ENCODE measurements around the gene GATA2.

Gene GATA2

GRCh38 chr3:128504533-128504915 lies 11.5 kb upstream of the GATA2 start:
- Histone ChIP-seq H2AFZ (ENCODE audit: low read depth, low read length, severe bottlenecking) (no peak overlapping the region), H4K20me1 (ENCODE audit: low read depth, low read length) (no peaks in the 10 kb centered on the region), H3K36me3 (ENCODE audit: low read length) (no peaks in the 10 kb centered on the region), H3K9me2 (replicated peaks; ENCODE audit: insufficient read depth, low read length) (no peaks in the 10 kb centered on the region), H3K9ac (ENCODE audit: low read length) (no peak overlapping the region), H3K4me2 (ENCODE audit: low read depth, low read length, poor library complexity, severe bottlenecking) (no peak overlapping the region), H3F3A (ENCODE audit: insufficient read depth) (no peaks in the 10 kb centered on the region), H3K4me3 (ENCODE audit: insufficient read depth, low read length, poor library complexity, severe bottlenecking) (no peak overlapping the region), H3K9me3 (ENCODE audit: insufficient read depth, low read length) (no peaks in the 10 kb centered on the region), H3K79me2 (ENCODE audit: insufficient read depth, low read length) (no peaks in the 10 kb centered on the region), H3K27me3 (ENCODE audit: low read length) (no peaks in the 10 kb centered on the region), H3K27ac (ENCODE audit: low read depth, low read length) (no peak overlapping the region)
- TF ChIP-seq CTCF (IDR thresholded peaks at IDR 0.05; ENCODE audit: insufficient read depth, low read length, poor library complexity, severe bottlenecking) (no peak), EZH2phosphoT487 (conservative IDR thresholded peaks at IDR 0.05; ENCODE audit: low read length) (no peak)

- TF ChIP-seq EZH2phosphoT487 (conservative IDR thresholded peaks at IDR 0.05; ENCODE audit: low read length) = no peak
- TF ChIP-seq CTCF (IDR thresholded peaks at IDR 0.05; ENCODE audit: insufficient read depth, low read length, poor library complexity, severe bottlenecking) = no peak
- Histone ChIP-seq H3K27ac (ENCODE audit: low read depth, low read length) (no peak overlapping the region), H3F3A (ENCODE audit: insufficient read depth) (no peaks in the 10 kb centered on the region), H3K9ac (ENCODE audit: low read length) (no peak overlapping the region), H3K4me3 (ENCODE audit: insufficient read depth, low read length, poor library complexity, severe bottlenecking) (no peak overlapping the region), H3K9me3 (ENCODE audit: insufficient read depth, low read length) (no peaks in the 10 kb centered on the region), H3K4me2 (ENCODE audit: low read depth, low read length, poor library complexity, severe bottlenecking) (no peak overlapping the region), H3K79me2 (ENCODE audit: insufficient read depth, low read length) (no peaks in the 10 kb centered on the region), H3K36me3 (ENCODE audit: low read length) (no peaks in the 10 kb centered on the region), H2AFZ (ENCODE audit: low read depth, low read length, severe bottlenecking) (no peak overlapping the region), H3K27me3 (ENCODE audit: low read length) (no peaks in the 10 kb centered on the region), H3K9me2 (replicated peaks; ENCODE audit: insufficient read depth, low read length) (no peaks in the 10 kb centered on the region), H4K20me1 (ENCODE audit: low read depth, low read length) (no peaks in the 10 kb centered on the region)
Measured at GRCh38 chr3:128503751-128504532, 10.9 kb upstream of the GATA2 start.

- no peak for TF ChIP-seq CTCF (IDR thresholded peaks at IDR 0.05; ENCODE audit: insufficient read depth, low read length, poor library complexity, severe bottlenecking)
- no peak for TF ChIP-seq EZH2phosphoT487 (conservative IDR thresholded peaks at IDR 0.05; ENCODE audit: low read length)
- Histone ChIP-seq H3K9ac (ENCODE audit: low read length) (no peak overlapping the region), H3K36me3 (ENCODE audit: low read length) (no peaks in the 10 kb centered on the region), H3K79me2 (ENCODE audit: insufficient read depth, low read length) (no peaks in the 10 kb centered on the region), H2AFZ (ENCODE audit: low read depth, low read length, severe bottlenecking) (no peak overlapping the region), H3K27ac (ENCODE audit: low read depth, low read length) (no peak overlapping the region), H4K20me1 (ENCODE audit: low read depth, low read length) (no peaks in the 10 kb centered on the region), H3F3A (ENCODE audit: insufficient read depth) (no peaks in the 10 kb centered on the region), H3K27me3 (ENCODE audit: low read length) (no peaks in the 10 kb centered on the region), H3K9me3 (ENCODE audit: insufficient read depth, low read length) (no peaks in the 10 kb centered on the region), H3K4me3 (ENCODE audit: insufficient read depth, low read length, poor library complexity, severe bottlenecking) (no peak overlapping the region), H3K9me2 (replicated peaks; ENCODE audit: insufficient read depth, low read length) (no peaks in the 10 kb centered on the region), H3K4me2 (ENCODE audit: low read depth, low read length, poor library complexity, severe bottlenecking) (no peak overlapping the region)
Measured at GRCh38 chr3:128503164-128503651, 10.2 kb upstream of the GATA2 start.

All from SU-DHL-6 (cell line).